Tibial nerve (tissue), 3 donors: ENCODE results near the gene CALCOCO1.

Source experiments
- POLR2A ChIP-seq, 2 donors: fragments of 450-650 bp; IDR thresholded peaks; one replicate each; pipeline ENCODE4 v1.6.1; 2017; ENCODE audit warnings: antibody characterized with exemption in 2 of 2, mild to moderate bottlenecking in 2 of 2, moderate library complexity in 2 of 2
- TF ChIP-seq, protein P1 (sequence below), 5 experiments: fragments of 200-600 bp in 3 of 5; fragments of 450-650 bp in 2 of 5; sonication (generic) in 3 of 5; IDR thresholded peaks; one replicate each; pipeline ENCODE4 v1.5.1; 2016 to 2019; ENCODE audit warnings: antibody characterized with exemption in 5 of 5, mild to moderate bottlenecking in 3 of 5, moderate library complexity in 2 of 5

DNA sequence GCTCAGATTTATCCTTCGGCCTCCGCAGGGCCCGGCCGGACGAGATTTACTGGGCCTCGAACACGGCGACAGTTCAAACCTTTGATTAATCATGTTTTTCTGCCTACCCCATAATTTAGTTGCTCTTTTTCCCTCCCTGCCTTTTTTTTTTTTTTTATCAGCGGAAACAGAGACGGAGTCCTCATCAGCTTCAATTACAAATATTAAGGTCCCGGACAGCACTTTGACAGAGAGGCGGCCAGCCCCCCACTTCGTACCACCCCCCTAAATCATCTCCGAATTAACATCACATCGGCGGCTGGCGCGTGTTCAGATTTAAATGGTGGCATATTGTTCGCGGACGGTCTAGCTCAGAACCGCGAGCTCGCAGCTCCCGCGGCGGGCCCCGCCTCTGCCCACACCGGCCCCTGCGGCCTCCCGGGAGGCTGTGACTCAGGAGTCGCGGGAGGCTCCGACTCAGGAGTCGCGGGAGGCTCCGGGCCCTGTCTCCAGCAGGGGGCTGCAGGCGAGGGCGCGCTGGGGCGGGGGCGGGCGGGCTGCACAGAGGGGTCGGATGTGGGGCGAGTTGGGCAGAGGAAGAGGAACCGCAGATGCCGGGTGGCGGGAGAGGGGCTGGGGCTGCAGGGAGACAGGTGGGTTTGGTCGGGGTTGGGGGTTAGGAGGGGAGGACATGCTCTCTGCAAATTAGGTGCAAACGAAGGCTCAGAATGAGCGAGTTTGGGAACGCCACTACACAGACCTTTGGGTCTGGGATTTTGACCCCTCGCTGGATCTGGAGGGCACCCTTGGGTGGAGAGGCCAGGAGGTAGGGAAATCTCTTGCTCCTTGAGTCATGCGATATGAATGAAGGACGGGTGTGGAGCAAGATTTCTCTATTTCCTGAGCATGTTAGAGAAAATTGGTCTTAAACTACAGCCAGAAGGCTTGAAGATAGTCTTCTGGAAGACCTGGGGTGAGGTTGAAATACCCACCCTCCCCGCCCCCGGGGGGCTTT lies 31.8 kb downstream of the CALCOCO1 start:
- TF ChIP-seq, protein P1, sequence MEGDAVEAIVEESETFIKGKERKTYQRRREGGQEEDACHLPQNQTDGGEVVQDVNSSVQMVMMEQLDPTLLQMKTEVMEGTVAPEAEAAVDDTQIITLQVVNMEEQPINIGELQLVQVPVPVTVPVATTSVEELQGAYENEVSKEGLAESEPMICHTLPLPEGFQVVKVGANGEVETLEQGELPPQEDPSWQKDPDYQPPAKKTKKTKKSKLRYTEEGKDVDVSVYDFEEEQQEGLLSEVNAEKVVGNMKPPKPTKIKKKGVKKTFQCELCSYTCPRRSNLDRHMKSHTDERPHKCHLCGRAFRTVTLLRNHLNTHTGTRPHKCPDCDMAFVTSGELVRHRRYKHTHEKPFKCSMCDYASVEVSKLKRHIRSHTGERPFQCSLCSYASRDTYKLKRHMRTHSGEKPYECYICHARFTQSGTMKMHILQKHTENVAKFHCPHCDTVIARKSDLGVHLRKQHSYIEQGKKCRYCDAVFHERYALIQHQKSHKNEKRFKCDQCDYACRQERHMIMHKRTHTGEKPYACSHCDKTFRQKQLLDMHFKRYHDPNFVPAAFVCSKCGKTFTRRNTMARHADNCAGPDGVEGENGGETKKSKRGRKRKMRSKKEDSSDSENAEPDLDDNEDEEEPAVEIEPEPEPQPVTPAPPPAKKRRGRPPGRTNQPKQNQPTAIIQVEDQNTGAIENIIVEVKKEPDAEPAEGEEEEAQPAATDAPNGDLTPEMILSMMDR (IDR thresholded peaks at IDR 0.05), result no peak
- no peak for TF ChIP-seq POLR2A (IDR thresholded peaks at IDR 0.05)
